ENCODE measurements around the gene HIPK2. TPM values are rescaled to one million over a fixed set of nuclear protein-coding genes. Genes with fewer than 3 reads are reported as not detected.

Gene HIPK2
- total and polyA plus RNA-seq, 10 of the 15 experiments (the other 5 are each of a cell fraction or from before 2014, with no cell fraction given): 1.7 to 39.0 (median 9.4) TPM

- SMC1A ChIA-PET (ENCODE audit: uncharacterized antibody, unreplicated experiment): interaction anchor here (3.8 kb wide), 1 partner anchor 179 kb away, joined by 38 read pairs; no protein-coding TSS in a partner anchor
- peaks cover 0 to 1% of the 10 kb centered on the region in 2 experiments; a peak in 1 of 4 replicates for H3K27me3 ChIP-seq (replicated peaks in 1 of 2; ENCODE audit: control insufficient read depth in 2 of 2, insufficient read depth in 2 of 2, low read length in 1 of 2)
- intact Hi-C loops (cut with micrococcal nuclease; ENCODE audit: unreplicated experiment): loop anchor here (2.0 to 5.0 kb wide), 2 partner anchors 177 to 179 kb away; no protein-coding TSS in a partner anchor
- no peak overlapping the region for H3K4me2 ChIP-seq (ENCODE audit: control insufficient read depth, insufficient read depth)
- 85% methylated on average over 9 of the region's 9 CpGs for WGBS (ENCODE audit: insufficient coverage, insufficient replicate concordance, low lambda C conversion rate, missing lambda C conversion rate)
- POLR2A ChIA-PET: no interaction called here
- H3K79me2 ChIP-seq (ENCODE audit: control insufficient read depth, insufficient read depth, low read length): peaks cover 2% of the 10 kb centered on the region; the same call in 1 of the 2 replicates
- H3K36me3 ChIP-seq (ENCODE audit: control insufficient read depth in 2 of 2, insufficient read depth in 2 of 2, low read length in 1 of 2): no peaks in the 10 kb centered on the region
- FAIRE-seq: no peak
- no peak overlapping the region for H3K27ac ChIP-seq (ENCODE audit: control insufficient read depth, insufficient read depth)
- H4K20me1 ChIP-seq (ENCODE audit: control insufficient read depth, insufficient read depth): no peaks in the 10 kb centered on the region
- BruUV-seq (replicated peaks): no TSS peak
- H2AFZ ChIP-seq (ENCODE audit: control insufficient read depth, low read depth, low read length): no peak overlapping the region
- H3K9me3 ChIP-seq (replicated peaks; ENCODE audit: control insufficient read depth, insufficient read depth, low read length): no peaks in the 10 kb centered on the region
- DNase-seq (ENCODE audit: low read depth, low spot score): no peak
- H3K4me1 ChIP-seq (ENCODE audit: control insufficient read depth, insufficient read depth, low read length): peaks cover 18% of the 10 kb centered on the region
- in situ Hi-C loops (cut with MboI): no loop called here
- H3K4me3 ChIP-seq: no peak overlapping the region
- no peak for ATAC-seq
- CTCF ChIA-PET: interaction anchor here (1.2 to 4.7 kb wide), 4 partner anchors 47 to 223 kb away, joined by 3 to 52 read pairs (median 9); no protein-coding TSS in a partner anchor
- RAD21 ChIA-PET (ENCODE audit: unreplicated experiment): no interaction called here
- H3K9ac ChIP-seq (ENCODE audit: control insufficient read depth, insufficient read depth, low read length): no peak overlapping the region
- TF ChIP-seq IRF3 (IDR thresholded peaks at IDR 0.05) (no peak), PBX3 (IDR thresholded peaks at IDR 0.05; ENCODE audit: insufficient replicate concordance, low read depth, low read length) (no peak), BCL3 (IDR thresholded peaks at IDR 0.05; ENCODE audit: borderline replicate concordance, insufficient read depth, low read depth, low read length, poor library complexity, severe bottlenecking) (no peak), E2F4 (IDR thresholded peaks at IDR 0.05; ENCODE audit: low read depth, low read length) (no peak), HCFC1 (IDR thresholded peaks at IDR 0.05; ENCODE audit: low read length) (no peak), PML (IDR thresholded peaks at IDR 0.05; ENCODE audit: low read length) (no peak), PKNOX1 (IDR thresholded peaks at IDR 0.05) (no peak), RAD21 (IDR thresholded peaks at IDR 0.05; ENCODE audit: insufficient read depth, low read depth, low read length) (no peak), SPI1 (IDR thresholded peaks at IDR 0.05; ENCODE audit: borderline replicate concordance, insufficient read depth, low read depth, low read length) (no peak), PAX5 (IDR thresholded peaks at IDR 0.05; ENCODE audit: borderline replicate concordance, low read depth, low read length) (no peak), JUND (IDR thresholded peaks at IDR 0.05; ENCODE audit: low read depth, low read length) (no peak), MAX (IDR thresholded peaks at IDR 0.05; ENCODE audit: low read depth, low read length) (no peak), ZBTB11 (CRISPR knock-in tag; IDR thresholded peaks at IDR 0.05) (no peak)
Measured at GRCh38 chr7:139825666-139826290, 48.0 kb upstream of the HIPK2 start.

All from GM12878 (cell line).